Spinal cord (tissue), 10 donors: ENCODE results near the gene TSC2. TPM values are rescaled to one million over a fixed set of nuclear protein-coding genes. Genes with fewer than 3 reads are reported as not detected.
A peak's percentile ranks its signal among the peaks of the same experiment; 100 is the strongest.
"Not testable (repeated sequence)": the region's sequence is repeated elsewhere in the genome, so short reads cannot be mapped to it uniquely, and the experiment has no call there.

Experiments
- DNase-seq, 6 donors: peaks; one replicate each; pipeline versions ENCODE4 v3.0.0 to v3.0.0-alpha.2; 2013 to 2015; ENCODE audit warnings: low spot score in 6 of 6, low read depth in 4 of 6
- H3K27ac ChIP-seq: one replicate; pipeline ENCODE4 v1.5.1; 2013; ENCODE audit warnings: low read depth, low read length, control low read depth
- H3K27me3 ChIP-seq: one replicate; pipeline ENCODE4 v1.6.1; 2013; ENCODE audit warnings: low read length; ENCODE audit not compliant: control insufficient read depth, insufficient read depth
- H3K36me3 ChIP-seq: one replicate; pipeline ENCODE4 v1.6.1; 2013; ENCODE audit warnings: low read length; ENCODE audit not compliant: control insufficient read depth, insufficient read depth
- H3K4me1 ChIP-seq: one replicate; pipeline ENCODE4 v1.6.1; 2013; ENCODE audit warnings: low read length; ENCODE audit not compliant: control insufficient read depth, insufficient read depth
- H3K4me3 ChIP-seq: one replicate; pipeline ENCODE4 v1.5.1; 2013; ENCODE audit warnings: low read depth, low read length, control low read depth
- H3K9me3 ChIP-seq: one replicate; pipeline ENCODE4 v1.6.1; 2013; ENCODE audit warnings: low read length; ENCODE audit not compliant: control insufficient read depth, insufficient read depth
- WGBS: methylation state at CpG from one replicate; pipeline ENCODE4 v1.1.5; 2013; ENCODE audit warnings: missing lambda C conversion rate; ENCODE audit not compliant: insufficient coverage; 5-methylcytosine and 5-hydroxymethylcytosine counted together
- polyA plus RNA-seq, 2 donors: library from polyadenylated mRNA; unstranded; fragments of 120-200 nt; gene quantifications; one replicate each; pipeline ENCODE4 v1.2.1, GENCODE V29; 2013; ENCODE audit not compliant: insufficient read length in 2 of 2
- total RNA-seq, 2 donors: library from RNA; depleted of rRNA in 1 of 2; stranded (reverse); fragments of 120-200 nt in 1 of 2; fragments of >200 nt in 1 of 2; gene quantifications; one replicate each; pipeline versions ENCODE4 v1.2.3 to v1.2.4, GENCODE V29; 2013 to 2014
- donor health status: healthy.

Gene TSC2
- total and polyA plus RNA-seq, 4 donors: 39.6 to 231 (median 117) TPM

- 96% methylated on average over 24 of the region's 26 CpGs for WGBS
- not testable (repeated sequence) for H3K27me3 ChIP-seq, H3K27ac ChIP-seq, H3K4me1 ChIP-seq, H3K4me3 ChIP-seq, DNase-seq, H3K9me3 ChIP-seq
- peaks cover 86% of the 10 kb centered on the region for H3K36me3 ChIP-seq
Observed at GRCh38 chr16:2114225-2114624, 66.4 kb downstream of the TSC2 start.

- not testable (repeated sequence) for H3K4me3 ChIP-seq, H3K4me1 ChIP-seq, DNase-seq, H3K27me3 ChIP-seq, H3K9me3 ChIP-seq, H3K27ac ChIP-seq
- peaks cover 78% of the 10 kb centered on the region for H3K36me3 ChIP-seq
- 86% methylated on average over 12 of the region's 34 CpGs for WGBS
Observed at GRCh38 chr16:2114885-2115590, 67.3 kb downstream of the TSC2 start.

GRCh38 chr16:2115591-2115973, 67.8 kb downstream of the TSC2 start:
- Histone ChIP-seq H3K4me3 (no peak overlapping the region), H3K36me3 (peaks cover 72% of the 10 kb centered on the region), H3K4me1 (no peaks in the 10 kb centered on the region), H3K9me3 (no peaks in the 10 kb centered on the region), H3K27me3 (no peaks in the 10 kb centered on the region), H3K27ac (no peak overlapping the region)
- 62% methylated on average over 3 of the region's 13 CpGs for WGBS
- no peak for DNase-seq

DNA sequence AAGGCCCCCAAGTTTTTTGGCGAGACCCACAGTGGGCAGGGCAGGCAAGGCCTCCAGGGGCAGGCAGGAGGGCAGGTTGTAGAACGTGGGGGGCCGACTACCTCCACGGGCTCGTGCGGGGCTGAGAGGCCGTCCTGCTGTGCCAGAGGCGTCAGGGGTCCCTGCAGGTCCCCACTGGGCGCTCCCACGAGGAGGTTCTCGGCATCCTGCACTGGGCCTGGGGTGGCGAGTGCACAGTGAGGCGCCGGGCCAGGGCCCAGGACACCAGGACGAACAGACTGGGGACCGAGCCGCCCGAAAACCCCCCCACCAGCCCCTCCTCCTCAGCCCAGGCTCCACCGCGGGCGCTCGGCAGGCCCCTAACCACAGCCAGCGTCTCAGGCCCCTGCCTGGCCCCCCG, 68.6 kb downstream of the TSC2 start:
- peaks cover 64% of the 10 kb centered on the region for H3K36me3 ChIP-seq
- H3K4me1 ChIP-seq, H3K27me3 ChIP-seq, H3K9me3 ChIP-seq, H3K4me3 ChIP-seq, H3K27ac ChIP-seq, DNase-seq: not testable (repeated sequence)
- WGBS: 85% methylated on average over 7 of the region's 24 CpGs

DNA sequence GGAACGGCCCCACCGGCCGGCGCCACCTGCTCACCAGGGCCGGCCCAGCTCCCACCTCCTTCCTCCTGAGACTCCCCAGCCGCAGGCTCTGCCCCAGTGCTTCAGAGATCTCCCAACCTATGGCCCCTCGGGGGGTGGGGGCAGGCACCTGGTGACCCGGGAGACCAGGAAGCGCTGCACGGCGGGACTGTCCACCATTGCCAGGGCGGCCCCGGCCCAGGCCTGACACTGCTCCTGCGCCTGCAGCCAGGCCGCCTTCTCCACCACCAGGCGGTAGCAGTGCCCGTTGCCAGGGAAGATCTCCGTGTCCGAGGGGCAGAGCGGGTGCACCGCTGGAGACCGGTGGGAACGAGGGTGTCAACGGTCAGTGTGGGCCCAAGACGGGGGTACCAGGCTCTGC, 69.6 kb downstream of the TSC2 start:
- WGBS: no CpG with 5 or more reads among the region's 25 CpGs
- not testable (repeated sequence) for H3K4me3 ChIP-seq
- peaks cover 10% of the 10 kb centered on the region for H3K4me1 ChIP-seq

DNA sequence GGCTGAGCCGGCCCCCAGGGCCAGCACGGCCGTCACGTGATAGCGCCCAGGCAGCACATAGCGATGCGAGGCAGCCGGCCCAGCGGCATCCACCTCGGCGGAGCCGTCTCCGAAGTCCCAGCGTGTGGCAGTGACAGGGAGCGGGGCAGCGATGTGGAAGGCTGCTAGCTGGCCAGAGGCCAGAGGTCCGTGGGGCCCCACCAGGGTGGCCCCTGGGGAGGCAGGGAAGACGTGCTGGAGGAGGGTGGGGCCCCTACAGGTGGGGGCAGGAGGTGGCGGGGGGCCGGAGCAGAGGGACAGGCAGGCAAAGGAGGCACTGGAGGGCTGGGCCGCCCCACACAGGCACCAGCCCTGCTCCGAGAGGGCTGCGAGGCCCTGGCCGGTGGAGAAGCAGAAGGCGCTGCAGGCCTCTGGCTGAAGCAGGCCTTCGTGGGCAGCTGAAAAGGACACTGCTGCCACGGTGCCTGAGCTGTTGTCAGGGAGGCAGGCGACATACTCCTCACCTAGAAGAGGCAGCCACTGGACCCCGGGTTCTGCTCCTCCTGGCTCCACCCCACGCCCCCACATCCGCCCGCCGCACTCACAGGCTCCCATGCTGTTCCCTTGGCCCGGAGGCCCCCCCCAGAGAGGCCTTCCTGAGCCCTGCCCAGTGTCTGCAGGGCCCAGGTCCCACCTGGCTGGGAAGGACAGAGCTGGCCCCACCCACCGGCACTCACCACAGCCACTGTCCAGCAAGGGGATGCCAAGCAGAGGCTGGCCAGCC, 70.4 kb downstream of the TSC2 start:
- DNase-seq, H3K27me3 ChIP-seq, H3K9me3 ChIP-seq, H3K4me3 ChIP-seq, H3K27ac ChIP-seq: not testable (repeated sequence)
- H3K4me1 ChIP-seq: peaks cover 16% of the 10 kb centered on the region
- H3K36me3 ChIP-seq: peaks cover 64% of the 10 kb centered on the region
- 29% methylated on average over 1 of the region's 35 CpGs for WGBS

More for the DNA sequence above, 69.6 kb downstream of the TSC2 start:
- not testable (repeated sequence) for H3K27ac ChIP-seq, DNase-seq, H3K9me3 ChIP-seq, H3K27me3 ChIP-seq
- peaks cover 61% of the 10 kb centered on the region for H3K36me3 ChIP-seq

DNA sequence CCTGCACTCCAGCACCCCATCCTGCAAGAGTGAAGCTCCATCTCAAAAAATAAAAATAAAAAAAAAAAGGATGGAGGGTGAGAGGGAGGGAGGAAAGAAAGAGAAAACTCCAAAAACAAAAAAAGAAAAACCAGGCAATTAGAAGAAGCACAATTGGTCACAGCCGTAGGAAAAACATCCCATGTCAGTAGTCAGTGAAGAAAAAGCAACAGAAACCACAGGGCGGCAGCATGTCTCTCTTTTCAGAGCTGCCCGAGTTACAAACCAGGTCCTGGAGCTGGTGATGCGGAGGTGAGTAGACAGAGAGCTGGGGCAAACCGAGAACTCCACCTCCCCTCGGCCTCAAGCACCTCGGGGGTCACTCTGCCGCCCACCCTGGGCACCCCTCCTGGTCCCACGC, 73.5 kb downstream of the TSC2 start:
- peak in 2 of 6 donors; percentile 43 to 69 for DNase-seq
- H3K27ac ChIP-seq: not testable (repeated sequence)

GRCh38 chr16:2121853-2122252, 74.1 kb downstream of the TSC2 start:
- Histone ChIP-seq H3K36me3 (peaks cover 37% of the 10 kb centered on the region), H3K4me3 (no peak overlapping the region), H3K27me3 (no peaks in the 10 kb centered on the region), H3K9me3 (no peaks in the 10 kb centered on the region), H3K27ac (no peak overlapping the region), H3K4me1 (peaks cover 51% of the 10 kb centered on the region)
- 54% methylated on average over 17 of the region's 19 CpGs for WGBS
- peak in 1 of 6 donors; percentile 32 for DNase-seq

More for the DNA sequence above, 73.5 kb downstream of the TSC2 start:
- 6% methylated on average over 2 of the region's 9 CpGs for WGBS
- not testable (repeated sequence) for H3K27me3 ChIP-seq, H3K9me3 ChIP-seq, H3K4me3 ChIP-seq
- peaks cover 42% of the 10 kb centered on the region for H3K36me3 ChIP-seq
- peaks cover 46% of the 10 kb centered on the region for H3K4me1 ChIP-seq

- Histone ChIP-seq H3K27me3 (no peaks in the 10 kb centered on the region), H3K36me3 (peaks cover 31% of the 10 kb centered on the region), H3K9me3 (no peaks in the 10 kb centered on the region), H3K4me1 (peaks cover 57% of the 10 kb centered on the region), H3K27ac (no peak overlapping the region), H3K4me3 (no peak overlapping the region)
- WGBS: 89% methylated on average over 9 of the region's 17 CpGs
- DNase-seq: no peak
Observed at GRCh38 chr16:2122429-2122828, 74.6 kb downstream of the TSC2 start.
